Ascending aorta (tissue), 2 donors: Measurements from ENCODE around the gene EXOC3L2. TPM values are rescaled to one million over a fixed set of nuclear protein-coding genes. Genes with fewer than 3 reads are reported as not detected.

Experiments used
- DNase-seq, 2 donors: peaks; one replicate each; pipeline ENCODE4 v3.0.0-alpha.2; 2019; ENCODE audit warnings: low spot score in 2 of 2
- H3K27ac ChIP-seq, 2 donors: fragments of 200-600 bp; sonication (generic); one replicate each; pipeline ENCODE4 v1.5.1; 2016 to 2017; ENCODE audit warnings: mild to moderate bottlenecking in 1 of 2
- H3K27me3 ChIP-seq: fragments of 200-600 bp; sonication (generic); one replicate; pipeline ENCODE4 v1.5.1; 2017
- H3K36me3 ChIP-seq, 2 donors: fragments of 200-600 bp; sonication (generic); one replicate each; pipeline ENCODE4 v1.5.1; 2016
- H3K4me1 ChIP-seq, 2 donors: fragments of 200-600 bp; sonication (generic); one replicate each; pipeline ENCODE4 v1.5.1; 2016 to 2017; ENCODE audit warnings: mild to moderate bottlenecking in 1 of 2
- H3K4me3 ChIP-seq, 2 donors: fragments of 200-600 bp; sonication (generic); one replicate each; pipeline ENCODE4 v1.5.1; 2016 to 2017; ENCODE audit warnings: mild to moderate bottlenecking in 1 of 2
- H3K9me3 ChIP-seq, 2 donors: fragments of 200-600 bp; sonication (generic); one replicate each; pipeline ENCODE4 v1.5.1; 2016
- intact Hi-C: fragments of 100-400 bp; cut with DNase I; formaldehyde crosslinking; loops from one replicate; pipeline ENCODE4 v1.15.1; 2023
- total RNA-seq: library from RNA; depleted of rRNA; stranded (reverse); fragments of >200 nt; gene quantifications from one replicate; pipeline ENCODE4 v1.1.0, GENCODE V29; 2016
- TF ChIP-seq, protein P1 (sequence below), 3 experiments: fragments of 200-600 bp in 2 of 3; fragments of 450-650 bp in 1 of 3; sonication (generic) in 2 of 3; IDR thresholded peaks; one replicate each; pipeline ENCODE4 v1.5.1; 2016 to 2019; ENCODE audit warnings: antibody characterized with exemption in 3 of 3, mild to moderate bottlenecking in 1 of 3, moderate library complexity in 1 of 3

Gene EXOC3L2
- total RNA-seq, 1 donor from 2014 or later, result 33.5 TPM

DNA sequence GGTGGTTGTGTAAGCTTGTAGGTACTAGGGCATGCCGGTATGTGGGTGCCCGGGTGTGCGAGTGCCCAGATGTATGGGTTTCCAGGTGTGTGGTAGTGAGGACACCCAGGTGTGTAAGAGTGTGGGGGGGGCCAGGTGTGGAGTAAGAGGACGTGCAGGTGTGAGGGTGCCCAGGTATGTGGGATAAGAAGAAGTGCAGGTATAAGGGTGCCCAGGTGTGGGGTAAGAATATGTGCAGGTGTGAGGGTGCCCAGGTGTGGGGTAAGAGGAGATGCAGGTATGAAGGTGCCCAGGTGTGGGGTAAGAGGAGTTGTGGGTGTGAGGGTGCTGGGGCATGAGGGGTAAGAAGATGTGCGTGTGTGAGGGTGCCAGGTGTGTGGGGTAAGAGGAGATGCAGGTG, 20.2 kb upstream of the EXOC3L2 start:
- H3K27ac ChIP-seq, result no peak overlapping the region
- no peak overlapping the region for H3K4me3 ChIP-seq
- TF ChIP-seq, protein P1, sequence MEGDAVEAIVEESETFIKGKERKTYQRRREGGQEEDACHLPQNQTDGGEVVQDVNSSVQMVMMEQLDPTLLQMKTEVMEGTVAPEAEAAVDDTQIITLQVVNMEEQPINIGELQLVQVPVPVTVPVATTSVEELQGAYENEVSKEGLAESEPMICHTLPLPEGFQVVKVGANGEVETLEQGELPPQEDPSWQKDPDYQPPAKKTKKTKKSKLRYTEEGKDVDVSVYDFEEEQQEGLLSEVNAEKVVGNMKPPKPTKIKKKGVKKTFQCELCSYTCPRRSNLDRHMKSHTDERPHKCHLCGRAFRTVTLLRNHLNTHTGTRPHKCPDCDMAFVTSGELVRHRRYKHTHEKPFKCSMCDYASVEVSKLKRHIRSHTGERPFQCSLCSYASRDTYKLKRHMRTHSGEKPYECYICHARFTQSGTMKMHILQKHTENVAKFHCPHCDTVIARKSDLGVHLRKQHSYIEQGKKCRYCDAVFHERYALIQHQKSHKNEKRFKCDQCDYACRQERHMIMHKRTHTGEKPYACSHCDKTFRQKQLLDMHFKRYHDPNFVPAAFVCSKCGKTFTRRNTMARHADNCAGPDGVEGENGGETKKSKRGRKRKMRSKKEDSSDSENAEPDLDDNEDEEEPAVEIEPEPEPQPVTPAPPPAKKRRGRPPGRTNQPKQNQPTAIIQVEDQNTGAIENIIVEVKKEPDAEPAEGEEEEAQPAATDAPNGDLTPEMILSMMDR (IDR thresholded peaks at IDR 0.05), result no peak
- H3K36me3 ChIP-seq, result peaks cover 31 to 50% of the 10 kb centered on the region in 2 donors
- H3K27me3 ChIP-seq, result no peaks in the 10 kb centered on the region
- H3K9me3 ChIP-seq, result no peaks in the 10 kb centered on the region
- intact Hi-C loops, result no loop called here
- no peak for DNase-seq
- no peaks in the 10 kb centered on the region for H3K4me1 ChIP-seq

DNA sequence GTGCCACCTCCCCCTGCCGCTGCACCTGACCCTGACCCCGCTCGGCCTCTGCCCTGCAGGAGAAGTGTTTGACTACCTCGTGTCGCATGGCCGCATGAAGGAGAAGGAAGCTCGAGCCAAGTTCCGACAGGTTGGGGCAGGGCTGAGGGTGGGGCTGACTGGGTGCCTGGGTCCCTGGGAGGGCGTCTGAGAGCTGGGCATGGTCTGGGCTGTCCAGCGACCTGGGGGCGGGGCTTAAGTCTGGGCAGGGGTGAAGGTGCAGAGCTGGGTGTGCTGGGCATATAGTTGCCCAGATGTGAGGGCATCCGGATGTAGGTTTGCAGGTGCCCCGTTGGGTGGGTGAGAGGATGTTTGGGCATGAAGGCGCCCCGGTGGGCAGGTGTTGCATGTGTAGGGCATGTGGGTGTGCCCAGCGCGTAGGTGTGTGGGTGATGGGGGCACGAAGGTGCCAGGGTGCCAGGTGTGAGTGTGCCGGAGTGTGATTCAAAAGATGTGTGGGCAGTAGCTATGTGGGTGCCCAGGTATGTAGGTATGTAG, 19.6 kb upstream of the EXOC3L2 start:
- DNase-seq, result no peak
- Histone ChIP-seq H3K36me3 (peaks cover 27 to 45% of the 10 kb centered on the region in 2 donors), H3K4me3 (no peak overlapping the region), H3K27ac (no peak overlapping the region), H3K4me1 (no peaks in the 10 kb centered on the region), H3K9me3 (no peaks in the 10 kb centered on the region), H3K27me3 (no peaks in the 10 kb centered on the region)
- TF ChIP-seq, protein P1 (IDR thresholded peaks at IDR 0.05), result no peak
- intact Hi-C loops, result no loop called here

DNA sequence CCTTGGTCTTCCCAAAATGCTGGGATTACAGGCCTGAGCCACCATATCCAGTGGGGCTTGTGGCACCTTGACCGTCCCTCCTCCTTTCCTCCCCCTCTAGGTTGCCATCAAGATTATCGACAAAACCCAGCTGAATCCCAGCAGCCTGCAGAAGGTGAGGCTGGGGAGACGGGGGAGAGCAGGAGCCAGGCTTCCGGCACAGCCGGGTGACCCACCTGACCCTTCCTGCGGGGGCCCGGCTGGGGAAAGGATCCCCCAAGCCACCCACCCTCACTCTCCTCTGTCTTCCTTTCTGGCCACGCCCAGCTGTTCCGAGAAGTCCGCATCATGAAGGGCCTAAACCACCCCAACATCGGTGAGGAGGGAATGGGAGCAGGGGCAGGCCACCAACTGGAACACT, 17.8 kb upstream of the EXOC3L2 start:
- DNase-seq, result no peak
- H3K27ac ChIP-seq, result no peak overlapping the region
- TF ChIP-seq, protein P1 (IDR thresholded peaks at IDR 0.05), result no peak
- no peaks in the 10 kb centered on the region for H3K9me3 ChIP-seq
- peaks cover 14 to 36% of the 10 kb centered on the region in 2 donors for H3K36me3 ChIP-seq
- no peaks in the 10 kb centered on the region for H3K27me3 ChIP-seq
- intact Hi-C loops, result no loop called here
- H3K4me1 ChIP-seq, result no peaks in the 10 kb centered on the region
- H3K4me3 ChIP-seq, result no peak overlapping the region

DNA sequence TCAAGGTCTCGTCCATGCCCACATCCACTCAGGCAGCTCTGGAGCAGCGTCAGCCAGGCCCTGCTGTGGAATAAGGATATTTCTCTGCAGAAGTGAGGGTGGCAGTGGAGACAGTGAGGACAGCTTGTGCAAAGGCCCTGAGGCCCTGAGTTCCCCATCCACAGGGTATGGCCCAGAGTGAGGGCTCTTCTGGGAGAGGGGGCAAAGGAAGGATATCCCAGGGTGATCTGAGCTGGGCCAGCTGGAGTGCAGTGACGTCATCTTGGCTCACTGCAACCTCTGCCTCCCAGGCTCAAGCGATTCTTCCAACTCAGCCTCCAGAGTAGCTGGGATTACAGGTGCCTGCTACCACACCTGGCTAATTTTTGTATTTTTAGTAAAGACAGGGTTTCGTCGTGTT, 17.4 kb upstream of the EXOC3L2 start:
- TF ChIP-seq, protein P1 (IDR thresholded peaks at IDR 0.05), result no peak
- intact Hi-C loops, result no loop called here
- Histone ChIP-seq H3K36me3 (peaks cover 10 to 32% of the 10 kb centered on the region in 2 donors), H3K27me3 (no peaks in the 10 kb centered on the region), H3K27ac (no peak overlapping the region), H3K9me3 (no peaks in the 10 kb centered on the region), H3K4me1 (no peaks in the 10 kb centered on the region), H3K4me3 (no peak overlapping the region)
- no peak for DNase-seq

DNA sequence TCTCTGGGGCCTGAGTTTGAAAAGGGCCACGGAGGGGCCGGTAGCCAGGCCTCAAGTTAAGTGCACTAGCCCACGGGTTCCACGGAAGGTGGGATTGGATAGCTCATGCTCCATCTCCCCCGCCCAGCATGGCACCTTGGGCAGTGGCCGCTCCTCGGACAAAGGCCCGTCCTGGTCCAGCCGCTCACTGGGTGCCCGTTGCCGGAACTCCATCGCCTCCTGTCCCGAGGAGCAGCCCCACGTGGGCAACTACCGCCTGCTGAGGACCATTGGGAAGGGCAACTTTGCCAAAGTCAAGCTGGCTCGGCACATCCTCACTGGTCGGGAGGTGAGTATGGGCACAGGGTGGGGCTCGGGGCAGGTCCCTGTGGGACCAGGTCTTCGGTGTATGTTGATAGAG, 13.7 kb upstream of the EXOC3L2 start:
- H3K36me3 ChIP-seq, result peaks cover 0 to 11% of the 10 kb centered on the region in 2 donors
- H3K4me3 ChIP-seq, result no peak overlapping the region
- H3K4me1 ChIP-seq, result peaks cover 0 to 3% of the 10 kb centered on the region in 2 donors
- no peak overlapping the region for H3K27ac ChIP-seq
- intact Hi-C loops, result loop anchor here (10.0 kb wide), 1 partner anchor 246 kb away; the partner anchor contains the start of gene VASP
- H3K9me3 ChIP-seq, result no peaks in the 10 kb centered on the region
- H3K27me3 ChIP-seq, result no peaks in the 10 kb centered on the region
- no peak for DNase-seq
- TF ChIP-seq, protein P1 (IDR thresholded peaks at IDR 0.05), result no peak

DNA sequence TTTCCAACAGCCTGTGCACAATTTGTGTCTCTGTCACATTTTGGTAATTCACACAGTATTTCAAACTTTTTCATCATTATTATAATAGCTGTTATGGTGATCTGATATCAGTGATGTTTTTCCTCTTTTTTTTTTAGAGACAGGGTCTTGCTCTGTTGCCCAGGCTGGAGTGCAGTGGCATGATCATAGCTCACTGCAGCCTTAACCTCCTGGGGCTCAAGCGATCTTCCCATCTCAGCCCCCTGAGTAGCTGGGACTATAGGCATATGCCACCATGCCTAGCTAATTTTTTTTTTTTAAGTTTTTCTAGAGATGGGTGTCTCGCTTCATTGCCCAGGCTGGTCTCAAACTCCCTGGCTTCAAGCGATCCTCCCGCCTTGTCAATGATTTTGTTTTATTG, 11.6 kb upstream of the EXOC3L2 start:
- peaks cover 0 to 7% of the 10 kb centered on the region in 2 donors for H3K36me3 ChIP-seq
- DNase-seq, result no peak
- no peak overlapping the region for H3K4me3 ChIP-seq
- no peak overlapping the region for H3K27ac ChIP-seq
- H3K4me1 ChIP-seq, result peaks cover 2 to 18% of the 10 kb centered on the region in 2 donors
- TF ChIP-seq, protein P1 (IDR thresholded peaks at IDR 0.05), result no peak
- no peaks in the 10 kb centered on the region for H3K9me3 ChIP-seq
- H3K27me3 ChIP-seq, result no peaks in the 10 kb centered on the region
- intact Hi-C loops, result loop anchor here (10.0 kb wide), 1 partner anchor 248 kb away; the partner anchor contains the start of gene VASP
